HG02943 (cell line): ENCODE measurements around the gene SMOC2.

ENCODE experiments used
- ATAC-seq: cut with Tn5 transposase; IDR thresholded peaks from one replicate; pipeline ENCODE4 v1.9.1; 2021; ENCODE audit warnings: mild to moderate bottlenecking, low read depth, moderate library complexity; ENCODE audit not compliant: unreplicated experiment

The SMOC2 gene

DNA sequence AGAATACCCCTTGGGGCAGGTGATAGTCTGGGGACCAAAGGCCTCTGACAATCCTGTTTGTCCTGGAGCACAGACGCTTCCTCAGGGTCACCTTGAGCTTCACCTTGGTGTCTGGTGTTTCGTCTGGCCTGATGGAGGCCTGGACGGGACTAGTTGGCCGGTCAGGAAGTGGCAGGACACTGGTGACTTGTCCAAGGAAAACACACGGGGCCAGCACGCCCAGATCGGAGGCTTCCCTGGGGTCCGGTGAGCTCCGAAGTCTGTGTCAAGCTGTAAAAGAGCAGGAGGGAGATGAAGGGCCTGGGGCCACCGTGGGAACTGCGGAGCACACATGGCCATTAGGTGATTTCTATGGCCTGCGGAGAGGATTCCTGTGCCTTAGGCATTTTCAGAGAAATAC is 67.9 kb downstream of the SMOC2 start:
- ATAC-seq: no peak

DNA sequence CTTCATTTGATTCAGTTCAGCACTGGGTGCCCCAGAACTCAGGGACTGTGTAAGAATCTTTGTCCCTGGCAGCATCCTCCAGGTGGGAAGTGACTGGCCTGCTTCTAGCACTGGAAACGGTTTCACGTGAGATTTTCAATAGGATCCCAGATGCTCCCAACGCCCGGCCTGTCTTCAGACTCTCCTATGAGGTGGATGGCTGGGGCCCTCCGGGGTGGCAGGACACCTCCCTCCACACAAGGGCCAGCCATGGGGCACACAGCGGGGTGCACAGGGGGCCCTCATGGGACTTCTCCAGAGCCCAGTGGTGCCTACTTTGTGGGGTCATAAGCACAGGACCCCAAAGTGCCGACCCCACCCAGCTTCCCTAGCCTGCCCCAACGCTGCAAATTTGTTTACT is 72.8 kb downstream of the SMOC2 start:
- ATAC-seq: no peak

GRCh38 chr6:168514216-168514615 is 73.2 kb downstream of the SMOC2 start:
- no peak for ATAC-seq

DNA sequence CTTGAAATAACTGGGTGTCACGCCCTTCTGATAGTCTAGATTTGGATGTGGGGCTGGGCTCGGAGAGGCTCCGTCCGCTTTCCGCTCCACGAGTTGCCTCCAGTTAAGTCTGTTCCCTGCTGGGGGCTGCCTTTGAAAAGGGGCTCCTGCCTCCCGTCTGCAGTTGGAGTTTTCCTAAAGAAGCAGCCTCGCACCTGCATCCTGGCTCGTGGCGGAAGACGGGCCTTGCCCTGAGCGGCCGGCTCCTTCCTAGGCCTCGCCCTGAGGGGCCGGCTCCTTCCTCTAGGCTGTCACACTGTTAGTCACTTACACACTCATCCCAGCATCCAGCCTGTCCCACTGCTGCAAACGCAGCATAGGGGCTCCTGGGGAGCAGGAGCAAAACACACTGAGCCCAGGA is 74.4 kb downstream of the SMOC2 start:
- ATAC-seq: no peak

GRCh38 chr6:168516944-168517741 is 76.2 kb downstream of the SMOC2 start:
- no peak for ATAC-seq

DNA sequence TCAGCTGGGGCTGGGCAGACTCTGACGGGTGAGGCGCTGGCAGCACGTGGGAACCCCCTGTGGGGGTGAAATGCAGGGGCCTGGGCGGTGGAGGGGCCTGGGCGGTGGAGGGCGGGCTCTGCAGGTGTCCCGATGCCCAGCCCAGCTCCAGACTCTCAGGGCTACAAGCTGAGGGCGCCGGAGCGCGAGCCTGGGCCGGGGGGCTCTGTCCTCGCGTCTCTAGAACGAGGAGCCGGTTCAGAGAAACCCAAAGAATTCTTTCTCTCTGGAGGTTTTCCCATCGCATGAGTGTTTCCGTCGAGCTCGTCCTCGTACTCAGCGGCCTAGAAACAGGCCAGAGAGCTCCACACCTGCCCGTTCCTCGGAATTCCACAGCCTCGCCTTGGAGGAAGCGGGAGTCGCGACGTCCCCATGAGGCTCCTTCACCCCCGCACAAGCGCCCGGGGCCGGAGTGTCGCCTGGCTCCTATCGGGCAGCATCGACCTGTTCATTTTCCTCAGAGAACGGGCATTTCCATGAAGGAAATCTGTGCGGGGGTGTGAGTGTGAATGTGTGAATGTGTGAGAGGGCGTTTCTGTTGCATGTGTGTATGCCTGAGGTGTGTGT is 76.9 kb downstream of the SMOC2 start:
- ATAC-seq: no peak

DNA sequence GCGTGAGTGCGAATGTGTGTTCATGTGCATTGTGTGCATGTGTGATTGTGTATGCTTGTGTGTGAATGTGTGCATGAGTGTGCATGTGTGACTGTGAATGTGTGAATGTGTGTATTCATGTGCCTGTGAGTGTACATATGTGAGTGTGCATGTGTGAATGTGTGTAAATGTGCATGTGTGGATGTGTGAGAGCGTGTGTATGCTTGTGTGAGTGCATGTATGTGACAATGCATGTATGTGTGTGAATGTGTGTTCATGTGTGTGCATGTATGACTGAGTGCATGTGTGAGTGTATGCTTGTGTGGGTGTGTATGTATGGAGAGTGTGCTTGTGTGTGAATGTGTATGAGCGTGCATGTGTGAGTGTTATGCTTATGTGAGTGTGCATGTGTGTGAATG is 77.4 kb downstream of the SMOC2 start:
- ATAC-seq: no peak

DNA sequence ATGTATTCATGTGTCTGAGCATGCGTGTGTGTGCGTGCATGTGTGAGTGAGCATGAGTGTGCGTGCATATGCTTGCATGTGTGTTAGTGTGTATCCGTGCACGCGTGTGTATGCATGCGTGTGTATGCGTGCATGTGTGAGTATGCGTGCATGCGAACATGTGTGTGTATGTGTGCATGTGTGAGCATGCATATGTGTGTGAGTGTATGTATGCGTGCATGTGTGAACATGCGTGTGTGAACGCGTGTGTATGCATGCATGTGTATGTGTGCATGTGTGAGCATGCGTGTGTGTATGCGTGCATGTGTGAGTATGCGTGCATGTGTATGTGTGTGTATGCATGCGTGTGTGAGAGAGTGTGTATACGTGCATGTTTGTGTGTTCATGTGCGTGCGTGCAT is 77.9 kb downstream of the SMOC2 start:
- ATAC-seq: no peak

GRCh38 chr6:168520233-168520632 is 79.2 kb downstream of the SMOC2 start:
- ATAC-seq: no peak

DNA sequence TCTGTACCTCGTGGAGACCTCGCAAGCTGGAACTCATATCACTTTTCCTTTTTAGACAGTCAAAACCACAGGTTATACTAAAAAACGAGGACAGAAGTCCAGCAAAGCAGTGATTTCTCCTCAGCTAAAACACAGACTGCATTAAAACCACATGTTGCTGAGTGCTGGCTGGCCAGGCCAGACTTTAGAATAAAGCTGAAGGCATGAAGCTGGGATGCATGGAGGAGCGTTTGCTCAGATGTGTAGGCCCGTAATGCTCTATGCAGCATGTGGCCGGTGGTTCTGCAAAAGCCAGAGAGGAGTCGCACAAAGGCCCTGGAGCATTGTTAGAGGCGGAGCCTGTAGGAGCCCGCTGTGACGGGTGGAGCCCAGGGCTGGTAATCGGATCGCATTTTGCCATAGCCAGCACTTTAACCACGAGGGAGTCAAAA is 83.6 kb downstream of the SMOC2 start:
- no peak for ATAC-seq

- no peak for ATAC-seq
Observed at GRCh38 chr6:168525114-168525513, 84.1 kb downstream of the SMOC2 start.

- ATAC-seq: no peak
Observed at GRCh38 chr6:168525926-168526630, 85.1 kb downstream of the SMOC2 start.

GRCh38 chr6:168526841-168527281 is 85.9 kb downstream of the SMOC2 start:
- no peak for ATAC-seq

DNA sequence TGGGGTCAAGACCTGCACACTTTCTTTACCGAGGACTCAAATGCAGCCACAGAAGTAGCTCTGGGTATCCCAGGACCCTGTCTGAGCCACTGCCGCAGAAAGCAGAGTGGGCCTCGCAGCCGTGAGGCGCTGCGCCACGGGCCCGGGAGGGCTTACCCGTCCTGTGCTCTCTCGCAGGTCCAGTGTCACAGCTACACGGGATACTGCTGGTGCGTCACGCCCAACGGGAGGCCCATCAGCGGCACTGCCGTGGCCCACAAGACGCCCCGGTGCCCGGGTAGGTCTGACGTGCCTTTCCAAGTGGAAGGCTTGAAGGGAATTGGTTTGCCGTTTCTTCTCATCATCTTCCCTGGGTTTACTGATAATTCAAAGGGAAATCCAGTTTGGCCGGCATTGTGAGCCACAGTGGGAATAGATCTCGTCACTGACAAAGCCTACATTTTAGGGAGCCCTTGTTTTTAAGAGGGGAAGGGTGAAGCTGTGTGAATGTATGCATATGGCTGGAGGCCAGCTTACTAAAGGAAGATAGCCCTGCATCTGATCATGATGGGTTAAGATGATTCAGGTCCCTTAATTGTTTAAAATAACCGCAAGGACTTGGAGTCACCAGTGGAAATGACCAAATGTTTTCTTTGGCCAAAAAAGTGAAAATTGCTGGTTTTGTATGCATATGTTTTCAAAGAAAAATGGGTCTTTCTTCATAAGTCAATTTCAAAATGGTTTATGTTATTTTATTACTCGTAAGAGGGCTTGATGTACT is 86.6 kb downstream of the SMOC2 start:
- no peak for ATAC-seq

DNA sequence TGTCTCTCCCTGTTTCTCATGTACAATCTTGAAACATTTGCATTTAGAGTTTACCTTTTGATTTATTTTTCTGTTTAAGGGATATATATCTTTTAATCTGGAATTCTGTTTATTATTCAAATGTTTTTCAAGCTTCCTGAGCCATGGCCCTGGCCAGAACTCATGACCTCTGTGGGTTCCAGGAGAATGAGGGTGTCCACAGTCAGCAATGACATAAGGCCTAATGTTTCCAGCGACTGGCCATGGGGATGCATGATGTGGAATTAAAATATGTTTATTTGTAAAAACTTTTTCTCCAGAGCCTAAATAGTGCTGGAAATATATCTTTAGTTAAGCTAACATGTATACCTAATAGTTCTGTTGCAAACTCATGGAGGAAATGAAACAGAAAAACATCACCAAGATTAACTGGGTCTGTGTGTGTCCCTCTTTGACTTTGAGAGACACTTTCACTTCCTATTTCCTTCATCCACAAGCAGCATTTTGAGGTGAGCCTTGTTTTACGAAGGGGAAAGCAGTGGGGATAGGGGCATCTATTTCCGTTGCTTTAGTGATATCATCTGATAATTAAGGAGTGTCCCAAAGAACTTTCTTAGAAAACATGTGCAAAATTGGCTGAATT is 87.6 kb downstream of the SMOC2 start:
- no peak for ATAC-seq

DNA sequence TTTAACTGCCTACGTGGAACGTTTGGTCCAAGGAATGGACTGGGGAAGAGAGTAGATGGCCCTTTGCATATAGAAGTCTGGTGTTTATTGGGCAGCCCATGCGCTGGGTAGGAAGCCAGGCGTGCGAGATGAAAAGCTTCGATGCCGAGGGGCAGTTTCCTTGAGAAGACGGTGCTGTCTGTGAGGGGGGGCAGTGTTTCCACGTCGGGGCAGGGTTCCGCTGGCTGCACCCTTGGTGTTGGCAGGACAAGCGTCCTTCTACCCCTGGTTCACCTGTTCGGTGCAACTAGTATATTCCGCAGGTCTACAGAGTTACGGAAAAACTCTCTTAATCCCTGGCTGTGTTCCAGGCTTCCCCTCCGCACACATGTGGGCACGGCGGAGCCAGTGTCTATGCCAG is 88.2 kb downstream of the SMOC2 start:
- ATAC-seq: no peak

DNA sequence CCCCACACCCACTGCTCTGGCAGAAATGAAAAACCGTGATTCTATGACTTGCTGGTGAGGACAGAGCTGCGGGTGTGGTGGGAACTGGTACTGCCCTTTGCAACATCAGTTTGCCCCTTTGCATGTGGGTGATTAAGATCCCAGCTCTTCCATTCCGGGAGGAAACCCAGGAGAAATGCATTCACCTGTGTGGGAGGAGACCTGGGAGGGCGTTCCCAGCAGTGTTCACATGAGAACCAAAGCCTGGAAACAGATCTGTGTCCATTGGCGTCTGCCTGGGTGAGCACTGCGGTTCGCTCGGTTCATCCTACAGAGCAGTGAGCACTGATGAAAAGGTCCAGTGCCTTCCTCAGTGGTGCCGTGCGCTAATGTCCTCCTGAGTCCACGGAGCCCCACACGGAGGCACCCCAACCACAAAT is 89.7 kb downstream of the SMOC2 start:
- no peak for ATAC-seq

DNA sequence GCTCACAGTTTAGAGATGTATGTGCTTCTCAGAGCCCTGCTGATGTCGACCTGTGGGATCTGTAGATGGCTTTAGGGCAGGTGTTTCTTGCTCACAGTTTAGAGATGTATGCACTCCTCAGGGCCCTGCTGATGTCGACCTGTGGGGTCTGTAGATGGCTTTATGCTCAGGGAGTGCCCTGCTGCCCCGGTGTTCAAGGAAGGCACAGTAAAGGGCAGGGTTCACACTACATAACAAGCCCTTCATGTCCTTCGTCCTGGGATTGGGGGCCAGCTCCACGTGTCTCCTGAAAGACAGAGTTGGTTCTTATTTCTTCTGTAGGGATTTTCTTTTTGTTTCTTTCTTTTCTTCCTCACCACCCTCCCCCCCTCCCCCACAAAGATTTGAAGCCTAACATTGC is 91.1 kb downstream of the SMOC2 start:
- no peak for ATAC-seq

- ATAC-seq: no peak
Observed at GRCh38 chr6:168533414-168533813, 92.4 kb downstream of the SMOC2 start.

DNA sequence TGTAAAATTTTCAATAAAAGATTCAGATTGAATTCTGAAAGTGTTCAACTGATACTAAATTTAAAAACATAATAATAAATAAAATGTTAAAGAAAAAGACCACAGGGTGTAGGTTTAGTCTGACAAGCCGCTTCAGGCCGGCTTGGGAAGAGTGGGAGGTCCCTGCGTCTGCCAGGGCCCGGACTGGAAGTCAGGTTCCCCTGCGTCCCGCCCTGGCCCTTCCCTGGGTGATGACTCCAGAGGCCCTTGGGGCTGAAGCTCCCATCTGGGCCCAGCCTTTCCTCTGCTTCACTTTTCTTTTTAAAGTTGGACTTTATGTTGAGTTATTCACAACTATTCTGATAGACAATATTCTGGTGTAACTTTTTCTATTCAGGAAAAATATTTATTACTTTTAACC is 93.3 kb downstream of the SMOC2 start:
- no peak for ATAC-seq
